Astrocyte (in vitro differentiated cells and primary cell): ENCODE data around the gene SAMD10. TPM values are rescaled to one million over a fixed set of nuclear protein-coding genes. Genes with fewer than 3 reads are reported as not detected.

Experiments used
- DNase-seq: peaks from one replicate; pipeline ENCODE4 v3.0.0-alpha.2; 2010; ENCODE audit warnings: low read depth
- FAIRE-seq: peaks from 2 replicates; lab custom pipeline; 2011; peaks lifted over from hg19 to GRCh38; lab: Jason Lieb, UNC
- H2AFZ ChIP-seq: 2 replicates; pipeline ENCODE4 v1.6.0; 2012; ENCODE audit warnings: low read depth, low read length, inconsistent platforms
- H3K27ac ChIP-seq: 2 replicates; pipeline ENCODE4 v1.5.1; 2011; ENCODE audit warnings: low read depth, low read length, inconsistent platforms
- H3K27me3 ChIP-seq: 2 replicates; pipeline ENCODE4 v1.6.0; 2011; ENCODE audit warnings: low read length, inconsistent platforms; ENCODE audit not compliant: insufficient read depth
- H3K36me3 ChIP-seq: 2 replicates; pipeline ENCODE4 v1.5.1; 2011; ENCODE audit warnings: low read length, inconsistent platforms; ENCODE audit not compliant: insufficient read depth
- H3K4me1 ChIP-seq: 2 replicates; pipeline ENCODE4 v1.5.1; 2011; ENCODE audit warnings: low read length, inconsistent platforms; ENCODE audit not compliant: insufficient read depth
- H3K4me2 ChIP-seq: 2 replicates; pipeline ENCODE4 v1.6.0; 2012; ENCODE audit warnings: low read length, inconsistent platforms
- H3K4me3 ChIP-seq: 2 replicates; pipeline ENCODE4 v1.5.1; 2011; ENCODE audit warnings: low read depth, mild to moderate bottlenecking, low read length, inconsistent platforms; ENCODE audit not compliant: insufficient read depth
- H3K79me2 ChIP-seq: 2 replicates; pipeline ENCODE4 v1.6.0; 2012; ENCODE audit warnings: mild to moderate bottlenecking, low read length, inconsistent platforms; ENCODE audit not compliant: insufficient read depth
- H3K9ac ChIP-seq: 2 replicates; pipeline ENCODE4 v1.6.0; 2012; ENCODE audit warnings: mild to moderate bottlenecking, low read length, inconsistent platforms
- H3K9me3 ChIP-seq: 2 replicates; pipeline ENCODE4 v1.5.1; 2012; ENCODE audit warnings: low read depth, mild to moderate bottlenecking, low read length, inconsistent platforms; ENCODE audit not compliant: insufficient read depth
- H4K20me1 ChIP-seq: 2 replicates; pipeline ENCODE4 v1.6.0; 2012; ENCODE audit warnings: low read length, inconsistent platforms; ENCODE audit not compliant: insufficient read depth
- H3K27ac Mint-ChIP-seq: one replicate; pipeline ENCODE4 v1.8.0; 2021; ENCODE audit warnings: mild to moderate bottlenecking, mixed read lengths; ENCODE audit not compliant: unreplicated experiment
- H3K27me3 Mint-ChIP-seq: one replicate; pipeline ENCODE4 v1.8.0; 2021; ENCODE audit warnings: low read depth, mixed read lengths; ENCODE audit not compliant: unreplicated experiment
- H3K36me3 Mint-ChIP-seq: one replicate; pipeline ENCODE4 v1.8.0; 2021; ENCODE audit warnings: low read depth, mixed read lengths; ENCODE audit not compliant: unreplicated experiment
- H3K4me1 Mint-ChIP-seq: one replicate; pipeline ENCODE4 v1.8.0; 2021; ENCODE audit warnings: low read depth, mixed read lengths; ENCODE audit not compliant: unreplicated experiment
- H3K4me3 Mint-ChIP-seq: one replicate; pipeline ENCODE4 v1.8.0; 2021; ENCODE audit warnings: mild to moderate bottlenecking, moderate library complexity, mixed read lengths; ENCODE audit not compliant: unreplicated experiment
- H3K9me3 Mint-ChIP-seq: one replicate; pipeline ENCODE4 v1.8.0; 2021; ENCODE audit warnings: mild to moderate bottlenecking, mixed read lengths; ENCODE audit not compliant: unreplicated experiment
- CTCF ChIP-seq: IDR thresholded peaks from 2 replicates; pipeline ENCODE4 v1.5.1; 2011; ENCODE audit warnings: low read depth, mild to moderate bottlenecking, inconsistent platforms, low read length, moderate library complexity; ENCODE audit not compliant: insufficient read depth
- EZH2 ChIP-seq: IDR thresholded peaks from 2 replicates; pipeline ENCODE4 v1.6.1; 2012; ENCODE audit warnings: mild to moderate bottlenecking, low read length, inconsistent platforms; ENCODE audit not compliant: insufficient read depth
- total RNA-seq: library from RNA; stranded (reverse); gene quantifications from 2 replicates; pipeline ENCODE4 v1.2.1, GENCODE V29; 2021

Gene SAMD10
- total RNA-seq, 1 donor from 2014 or later: 4.3 TPM

- no peak overlapping the region for H3K4me3 ChIP-seq
- FAIRE-seq: no peak
- H3K4me2 ChIP-seq: no peak overlapping the region
Measured at GRCh38 chr20:63942969-63943807, 36.3 kb downstream of the SAMD10 start.

GRCh38 chr20:63942250-63942951, 37.0 kb downstream of the SAMD10 start:
- Histone ChIP-seq H3K36me3 (peaks cover 3% of the 10 kb centered on the region), H3K4me2 (no peak overlapping the region), H3K4me1 (no peaks in the 10 kb centered on the region), H3K27ac (no peak overlapping the region), H3K4me3 (no peak overlapping the region), H2AFZ (no peak overlapping the region), H4K20me1 (peaks cover 75% of the 10 kb centered on the region), H3K79me2 (peaks cover 28% of the 10 kb centered on the region), H3K9me3 (no peaks in the 10 kb centered on the region), H3K9ac (no peak overlapping the region), H3K27me3 (no peaks in the 10 kb centered on the region)
- Mint-ChIP-seq H3K36me3 (peaks cover 4% of the 10 kb centered on the region), H3K4me3 (no peak overlapping the region), H3K4me1 (peaks cover 3% of the 10 kb centered on the region), H3K27me3 (no peaks in the 10 kb centered on the region), H3K27ac (peak overlapping the region; percentile 69), H3K9me3 (no peaks in the 10 kb centered on the region)
- TF ChIP-seq EZH2 (no peak), CTCF (no peak)
- DNase-seq (no peak), FAIRE-seq (no peak)

More at GRCh38 chr20:63942969-63943807, 36.3 kb downstream of the SAMD10 start:
- Mint-ChIP-seq H3K4me3 (no peak overlapping the region), H3K27me3 (no peaks in the 10 kb centered on the region), H3K9me3 (no peaks in the 10 kb centered on the region), H3K27ac (no peak overlapping the region), H3K4me1 (no peaks in the 10 kb centered on the region), H3K36me3 (peaks cover 4% of the 10 kb centered on the region)
- H3K9ac ChIP-seq: no peak overlapping the region
- H3K9me3 ChIP-seq: no peaks in the 10 kb centered on the region
- H3K79me2 ChIP-seq: peaks cover 36% of the 10 kb centered on the region
- no peaks in the 10 kb centered on the region for H3K4me1 ChIP-seq
- H3K27ac ChIP-seq: no peak overlapping the region
- H4K20me1 ChIP-seq: peaks cover 75% of the 10 kb centered on the region
- TF ChIP-seq EZH2: no peak
- TF ChIP-seq CTCF: no peak
- no peaks in the 10 kb centered on the region for H3K27me3 ChIP-seq
- peaks cover 3% of the 10 kb centered on the region for H3K36me3 ChIP-seq
- no peak overlapping the region for H2AFZ ChIP-seq
- no peak for DNase-seq
